Measurements from ENCODE around the gene CHRNG.

CHRNG gene

DNA sequence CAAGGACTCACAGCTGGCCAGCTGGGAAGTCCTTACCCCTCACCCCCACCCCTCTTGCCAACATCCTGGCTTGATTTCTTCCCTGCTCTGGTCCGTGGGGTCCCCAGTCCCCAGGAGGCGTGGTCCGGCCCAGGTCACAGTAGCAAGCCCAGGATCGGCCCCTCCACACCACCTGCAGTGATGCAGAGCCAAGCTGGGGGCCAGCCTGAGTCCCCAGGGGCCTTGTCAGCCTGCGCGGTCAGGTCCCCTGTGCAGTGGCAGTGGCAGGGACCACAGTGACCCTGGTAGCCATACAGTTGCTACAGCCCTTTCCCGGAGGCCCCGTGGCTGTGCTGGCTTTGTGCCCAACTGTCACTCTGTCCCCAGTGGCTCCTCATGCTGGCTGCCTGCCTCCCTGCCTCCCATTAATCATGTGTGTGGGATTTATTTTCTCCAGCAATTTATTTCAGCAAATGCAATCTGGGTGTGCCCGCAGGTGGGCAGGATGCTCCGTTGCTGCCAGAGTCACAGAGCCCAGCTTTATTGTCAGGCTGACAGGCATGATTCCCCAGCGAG lies 28.1 kb upstream of the CHRNG start:
- H3K27ac ChIP-seq: no peak overlapping the region
- no peak for TF ChIP-seq ZFX (IDR thresholded peaks at IDR 0.05)
- TF ChIP-seq, protein P1, sequence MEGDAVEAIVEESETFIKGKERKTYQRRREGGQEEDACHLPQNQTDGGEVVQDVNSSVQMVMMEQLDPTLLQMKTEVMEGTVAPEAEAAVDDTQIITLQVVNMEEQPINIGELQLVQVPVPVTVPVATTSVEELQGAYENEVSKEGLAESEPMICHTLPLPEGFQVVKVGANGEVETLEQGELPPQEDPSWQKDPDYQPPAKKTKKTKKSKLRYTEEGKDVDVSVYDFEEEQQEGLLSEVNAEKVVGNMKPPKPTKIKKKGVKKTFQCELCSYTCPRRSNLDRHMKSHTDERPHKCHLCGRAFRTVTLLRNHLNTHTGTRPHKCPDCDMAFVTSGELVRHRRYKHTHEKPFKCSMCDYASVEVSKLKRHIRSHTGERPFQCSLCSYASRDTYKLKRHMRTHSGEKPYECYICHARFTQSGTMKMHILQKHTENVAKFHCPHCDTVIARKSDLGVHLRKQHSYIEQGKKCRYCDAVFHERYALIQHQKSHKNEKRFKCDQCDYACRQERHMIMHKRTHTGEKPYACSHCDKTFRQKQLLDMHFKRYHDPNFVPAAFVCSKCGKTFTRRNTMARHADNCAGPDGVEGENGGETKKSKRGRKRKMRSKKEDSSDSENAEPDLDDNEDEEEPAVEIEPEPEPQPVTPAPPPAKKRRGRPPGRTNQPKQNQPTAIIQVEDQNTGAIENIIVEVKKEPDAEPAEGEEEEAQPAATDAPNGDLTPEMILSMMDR (conservative IDR thresholded peaks at IDR 0.05): no peak

DNA sequence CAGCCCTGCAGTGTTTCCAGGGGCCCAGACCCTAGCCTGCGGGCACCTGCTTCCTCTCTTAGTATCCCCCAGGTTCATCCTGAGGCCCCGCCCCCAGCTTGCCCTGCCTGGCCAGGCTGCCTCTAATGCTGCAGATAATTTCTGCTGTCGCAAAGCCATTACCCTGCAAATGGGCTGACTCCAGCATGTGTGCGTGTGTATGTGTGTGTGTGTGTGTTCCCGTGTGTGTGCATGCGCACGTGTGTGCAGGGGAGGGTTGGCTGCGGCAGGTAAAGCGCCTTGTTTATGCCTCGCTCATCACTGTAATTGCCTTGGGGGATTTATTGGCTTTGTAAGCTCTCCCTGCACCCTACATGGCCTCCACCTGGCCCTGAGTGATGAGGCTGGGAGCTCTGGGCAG lies 26.9 kb upstream of the CHRNG start:
- H3K27ac ChIP-seq: no peak overlapping the region
- TF ChIP-seq, protein P1 (conservative IDR thresholded peaks at IDR 0.05): no peak
- no peak for TF ChIP-seq ZFX (IDR thresholded peaks at IDR 0.05)

DNA sequence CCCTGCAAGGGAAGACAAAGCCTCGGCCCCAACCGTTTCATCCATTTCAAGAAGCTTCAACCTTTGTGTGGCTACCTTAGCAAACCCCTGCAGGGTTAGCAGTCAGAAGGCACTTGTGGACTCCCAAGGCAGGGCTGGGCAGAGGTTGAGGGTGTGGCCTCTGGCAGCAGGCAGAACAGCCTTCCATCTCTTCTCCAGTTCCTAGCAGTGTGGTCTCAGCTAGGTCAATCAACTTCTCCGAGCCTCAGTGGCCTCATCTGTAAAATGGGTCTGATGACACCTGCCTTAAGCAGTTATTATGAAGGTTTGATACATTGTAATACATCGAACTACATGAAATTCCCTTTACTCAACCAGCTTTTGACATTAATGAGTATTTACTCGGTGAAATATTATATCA lies 26.1 kb upstream of the CHRNG start:
- H3K27ac ChIP-seq: no peak overlapping the region
- TF ChIP-seq ZFX (IDR thresholded peaks at IDR 0.05): no peak
- TF ChIP-seq, protein P1 (conservative IDR thresholded peaks at IDR 0.05): no peak

DNA sequence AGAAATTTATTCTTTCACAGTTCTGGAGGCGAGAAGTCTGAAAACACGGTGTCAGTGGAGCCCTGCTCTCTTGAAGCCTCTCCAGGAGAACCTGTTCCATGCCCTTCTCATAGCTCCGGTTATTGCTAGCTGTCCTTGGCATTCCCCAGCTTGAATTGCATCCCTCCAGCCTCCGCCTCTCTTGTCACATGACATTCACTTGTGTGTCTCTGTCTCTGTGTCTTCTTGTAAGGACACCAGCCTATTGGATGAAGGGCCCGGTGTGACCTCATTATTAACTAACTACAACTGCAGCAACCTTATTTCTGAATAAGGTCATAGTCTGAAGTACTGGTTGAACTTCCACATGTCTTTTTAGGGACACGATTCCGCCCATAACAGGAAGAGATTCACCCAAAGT lies 23.9 kb upstream of the CHRNG start:
- no peak overlapping the region for H3K27ac ChIP-seq
- no peak for TF ChIP-seq ZFX (IDR thresholded peaks at IDR 0.05)
- TF ChIP-seq, protein P1 (conservative IDR thresholded peaks at IDR 0.05): no peak

DNA sequence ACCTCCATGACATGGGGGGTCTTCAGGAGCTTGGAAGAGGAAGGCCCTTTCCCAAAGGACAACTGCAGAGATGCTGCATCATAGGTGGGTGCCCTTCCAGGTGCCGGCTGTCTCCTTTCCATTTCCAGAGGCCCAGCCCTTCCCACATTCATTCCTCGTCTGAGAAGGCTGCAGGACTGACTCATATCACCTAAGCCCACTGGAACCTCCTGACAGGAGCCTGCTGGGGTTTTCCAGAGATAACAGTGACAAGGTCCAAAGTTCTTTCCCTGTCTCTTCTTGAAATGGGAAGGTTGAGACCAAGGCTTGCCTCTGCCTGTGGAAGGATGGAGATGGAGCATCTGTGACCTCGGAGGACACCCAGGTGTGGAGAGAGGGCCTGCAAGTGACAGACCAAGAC lies 22.9 kb upstream of the CHRNG start:
- H3K27ac ChIP-seq: no peak overlapping the region
- TF ChIP-seq ZFX (IDR thresholded peaks at IDR 0.05): no peak
- TF ChIP-seq, protein P1 (conservative IDR thresholded peaks at IDR 0.05): no peak

DNA sequence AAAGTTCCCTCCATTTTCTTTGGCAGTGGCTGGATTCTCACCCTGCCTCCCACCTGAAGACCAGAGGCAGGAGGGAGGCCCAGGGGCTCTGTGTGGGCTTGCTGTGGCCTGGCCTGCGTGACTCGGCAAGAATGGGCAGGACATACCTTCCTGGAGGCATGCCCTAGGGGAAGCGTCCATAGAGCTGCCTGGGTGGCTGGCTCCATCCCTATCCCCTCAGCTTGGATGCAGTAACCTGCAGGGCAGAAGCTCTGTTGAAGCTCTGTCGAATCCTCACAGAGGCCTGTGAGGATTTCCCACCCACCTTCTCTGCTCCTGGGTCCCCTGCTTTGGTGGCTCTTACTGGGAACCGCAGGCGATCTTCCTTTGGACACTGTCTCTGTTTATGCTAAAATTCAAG lies 20.6 kb upstream of the CHRNG start:
- TF ChIP-seq, protein P1 (conservative IDR thresholded peaks at IDR 0.05): no peak
- TF ChIP-seq ZFX (IDR thresholded peaks at IDR 0.05): no peak
- H3K27ac ChIP-seq: no peak overlapping the region

DNA sequence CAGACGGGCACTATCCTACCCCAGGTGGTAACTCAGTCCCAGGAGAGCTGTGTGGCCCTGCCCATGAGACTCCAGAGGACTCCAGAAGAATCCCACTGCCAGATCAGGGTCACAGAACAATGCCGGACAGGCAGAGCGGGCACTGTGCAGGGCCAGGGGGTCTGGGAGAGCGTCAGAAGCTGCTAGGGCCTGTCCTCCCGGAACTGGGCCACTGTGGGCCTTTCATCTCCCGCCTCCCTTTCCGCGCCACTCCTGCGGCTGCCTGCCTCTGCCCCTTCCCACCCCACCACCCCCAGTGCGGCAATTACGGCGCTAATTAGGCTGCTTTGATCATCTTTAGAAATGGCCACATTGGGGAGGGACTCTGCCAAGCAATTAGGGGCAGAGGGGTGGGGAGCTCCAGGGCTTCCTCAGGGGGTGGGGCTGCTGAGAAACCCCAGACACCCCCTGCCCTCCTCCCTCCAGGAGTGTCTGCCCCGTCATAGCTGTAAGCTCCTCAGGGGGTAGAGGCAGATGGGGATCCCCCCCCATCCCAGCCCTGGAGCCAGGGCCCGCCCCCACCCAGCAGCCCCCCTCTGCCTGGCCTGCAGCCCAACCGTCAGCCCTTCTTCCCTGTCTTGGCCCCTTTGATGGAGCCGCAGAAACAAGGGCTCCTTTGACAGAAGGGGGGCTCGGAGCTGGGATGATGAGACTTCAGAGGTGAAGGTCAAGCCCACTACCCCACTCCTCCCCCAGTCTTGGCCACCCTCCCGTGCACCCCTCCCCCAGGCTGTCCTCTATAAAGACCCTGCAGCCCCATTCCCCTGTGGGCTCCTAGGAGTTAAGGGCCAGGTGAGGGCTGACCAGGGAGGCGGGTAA lies 19.7 kb upstream of the CHRNG start, which contains the start of gene PRSS56:
PRSS56 (plus strand) TSS at position 808 of the 858 bp plus-strand sequence. CDS start 211 bp downstream, outside the sequence.
- no peak for TF ChIP-seq ZFX (IDR thresholded peaks at IDR 0.05)
- TF ChIP-seq, protein P1 (conservative IDR thresholded peaks at IDR 0.05): no peak

More for the DNA sequence above, 19.7 kb upstream of the CHRNG start, which contains the start of gene PRSS56:
- H3K27ac ChIP-seq: no peak within 1 kb of the TSS
